HG02623 (cell line): ENCODE measurements around the gene SLC5A2.
"Not testable (repeated sequence)": the region's sequence is repeated elsewhere in the genome, so short reads cannot be mapped to it uniquely, and the experiment has no call there.

Source experiments
- ATAC-seq: cut with Tn5 transposase; IDR thresholded peaks from one replicate; pipeline ENCODE4 v1.9.1; 2021; ENCODE audit warnings: moderate library complexity; ENCODE audit not compliant: unreplicated experiment

SLC5A2 gene

DNA sequence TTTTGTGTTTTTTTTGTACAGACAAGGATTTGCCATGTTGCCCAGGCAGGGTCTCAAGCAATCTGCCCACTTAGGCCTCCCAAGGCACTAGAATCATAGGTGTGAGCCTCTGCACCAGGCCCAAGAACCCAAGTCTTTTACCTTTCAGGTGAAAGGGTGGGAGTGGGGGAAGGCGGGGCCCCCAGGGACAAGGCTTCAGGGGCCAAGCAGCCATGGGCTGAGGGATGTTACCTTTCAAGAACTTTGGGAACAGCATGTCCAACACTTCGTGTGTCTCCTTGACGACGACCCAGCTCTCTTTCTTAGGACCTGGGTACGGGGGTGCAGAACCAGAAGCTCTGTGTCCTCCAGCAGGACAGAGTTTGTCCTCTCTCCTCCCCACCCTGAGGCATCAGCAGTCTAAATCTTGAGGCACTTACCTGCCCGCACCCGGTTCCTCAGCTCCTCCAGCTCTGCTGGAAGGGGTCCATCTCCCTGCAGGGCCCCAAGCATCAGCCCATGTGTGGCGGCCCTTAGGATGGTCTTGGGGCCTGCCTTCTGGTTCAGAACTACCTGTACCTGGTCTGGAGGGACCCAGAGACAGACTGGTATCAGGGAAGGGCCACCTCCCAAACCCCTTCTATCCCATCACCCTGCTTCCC lies 9.0 kb downstream of the SLC5A2 start:
- ATAC-seq, result no peak

DNA sequence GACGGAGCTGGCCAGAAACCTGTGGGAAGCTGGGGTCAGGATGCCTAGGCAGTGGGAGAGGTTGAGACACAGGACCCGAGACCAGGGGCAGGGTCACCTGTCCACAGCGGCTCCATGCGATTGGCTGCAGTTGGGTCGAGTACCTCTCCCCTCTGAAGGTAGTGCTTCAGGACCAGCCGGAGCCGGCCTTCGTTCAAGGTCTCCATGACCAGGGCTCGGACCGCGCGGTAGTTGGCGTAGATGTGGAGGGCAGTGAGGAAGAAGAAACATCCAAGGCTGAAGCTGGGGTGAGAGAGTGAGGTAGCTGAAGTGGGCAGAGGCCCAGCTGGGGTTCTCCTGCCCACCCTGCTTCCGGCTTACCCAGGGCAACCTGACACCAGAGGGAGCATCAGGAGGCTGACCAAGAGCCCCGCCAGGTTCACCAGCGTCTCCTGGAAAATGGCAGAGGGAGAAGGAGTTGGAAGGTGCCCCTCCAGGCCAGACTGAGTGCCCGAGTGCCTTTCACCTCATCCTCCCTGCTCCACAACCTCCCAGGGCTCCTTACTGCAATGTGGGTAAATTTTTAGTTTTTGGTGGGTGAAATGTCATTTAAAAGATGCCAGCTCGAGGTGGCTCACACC lies 10.7 kb downstream of the SLC5A2 start:
- ATAC-seq, result no peak

DNA sequence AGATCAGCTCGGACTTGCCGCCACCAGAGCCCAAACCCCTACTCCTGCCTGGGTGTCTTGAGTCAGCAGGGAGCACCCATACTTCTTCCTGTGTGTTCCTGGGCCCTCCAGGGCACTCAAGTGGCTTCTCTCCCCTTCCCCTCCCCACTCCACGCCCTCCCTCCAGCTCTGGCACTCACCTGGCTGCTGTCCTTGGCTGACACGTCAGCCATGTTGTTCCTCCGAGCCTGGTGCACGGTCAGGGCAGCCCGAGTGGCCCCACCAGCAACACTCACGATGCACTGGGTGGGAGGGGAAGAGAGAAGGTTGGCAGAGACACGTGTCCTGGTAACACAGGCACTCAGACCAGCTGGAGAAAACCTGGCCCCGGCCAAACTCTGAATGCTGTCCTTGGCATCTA lies 13.7 kb downstream of the SLC5A2 start:
- ATAC-seq, result no peak

DNA sequence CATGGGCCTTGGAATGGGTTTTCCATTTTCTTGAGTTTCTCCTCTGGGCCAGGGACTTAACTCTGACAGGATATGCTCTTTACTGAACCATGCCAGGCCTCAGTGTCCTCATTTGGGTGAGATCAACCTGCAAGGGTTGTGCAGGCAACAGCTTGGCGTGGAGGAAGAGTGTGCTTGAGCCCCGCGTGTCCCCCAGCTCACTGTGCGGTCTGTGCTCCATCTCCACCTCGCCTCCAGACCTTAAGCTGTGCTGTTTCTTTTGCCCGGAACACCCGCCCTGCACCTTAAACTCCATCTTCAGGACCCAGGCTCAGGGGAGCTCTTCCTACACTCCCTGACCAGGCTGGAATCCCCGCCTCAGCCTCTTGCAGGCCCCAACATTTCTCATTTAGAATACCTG lies 15.6 kb downstream of the SLC5A2 start:
- ATAC-seq, result no peak

DNA sequence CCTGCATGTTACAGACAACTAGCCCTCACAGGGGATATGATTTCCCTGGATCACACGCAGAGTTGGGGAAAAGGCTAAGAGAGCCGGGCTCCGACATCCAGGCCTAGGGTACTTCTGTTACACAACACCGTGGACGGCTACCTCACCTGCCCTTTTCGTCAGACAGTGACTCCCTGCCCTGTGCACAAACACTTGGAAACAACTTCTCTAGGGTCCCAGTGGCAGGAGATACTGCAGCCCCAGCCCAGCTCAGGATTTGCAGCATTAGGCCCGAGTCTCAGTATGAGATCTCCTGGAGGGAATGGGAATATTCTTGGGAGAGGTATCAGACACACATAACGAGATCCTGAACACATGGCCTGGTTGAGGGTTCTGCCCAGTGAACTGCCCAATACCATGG lies 17.0 kb downstream of the SLC5A2 start:
- no peak for ATAC-seq

DNA sequence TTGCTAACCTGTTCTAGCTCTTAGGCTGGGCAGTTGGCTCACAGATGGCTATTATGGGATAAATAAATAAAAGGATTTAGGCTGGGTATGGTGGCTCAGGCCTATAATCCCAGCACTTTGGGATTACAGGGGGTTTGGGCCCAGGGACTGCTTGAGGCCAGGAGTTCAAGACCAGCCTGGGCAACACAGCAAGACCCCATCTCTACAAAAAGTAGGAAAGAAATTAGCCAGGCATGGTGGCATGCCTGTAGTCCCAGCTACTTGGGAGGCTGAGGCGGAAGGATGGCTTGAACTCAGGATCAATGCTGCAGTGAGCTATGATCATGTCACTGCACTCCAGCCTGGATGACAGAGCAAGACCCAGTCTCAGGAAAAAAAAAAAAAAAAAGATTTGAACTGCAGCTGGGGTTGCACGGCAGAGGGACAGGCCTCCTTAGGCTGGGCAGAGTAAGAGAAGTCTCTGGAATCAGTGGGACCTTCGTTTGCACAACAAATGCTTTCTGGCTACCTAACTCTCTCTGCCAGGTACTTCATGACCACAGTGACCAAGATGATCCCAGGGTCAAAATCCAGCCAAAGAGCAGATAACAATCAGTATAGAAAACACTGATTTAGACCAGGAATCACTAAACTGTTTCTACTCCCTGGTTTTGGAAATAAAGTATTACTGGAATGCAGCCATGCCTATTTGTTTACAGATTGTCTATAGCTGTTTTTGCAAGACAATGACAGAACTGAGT lies 18.5 kb downstream of the SLC5A2 start:
- no peak for ATAC-seq

DNA sequence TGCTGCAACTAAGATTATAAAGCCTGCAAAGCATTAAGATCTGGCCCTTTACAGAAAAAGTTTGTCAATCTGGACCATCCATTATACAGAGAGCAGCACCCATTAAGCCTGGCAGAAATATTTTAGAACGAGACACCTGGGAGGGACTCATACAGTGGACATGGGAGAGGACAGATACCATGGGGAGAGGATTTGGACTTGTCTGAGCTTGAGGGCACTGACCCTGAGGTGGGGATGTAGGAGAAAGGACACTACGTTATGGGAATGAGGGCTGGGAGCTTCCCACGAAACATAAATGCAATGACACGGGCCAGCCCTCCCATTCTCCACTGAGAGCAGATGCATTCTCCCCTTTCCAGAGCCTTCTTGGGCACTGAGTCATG lies 19.0 kb downstream of the SLC5A2 start:
- no peak for ATAC-seq

DNA sequence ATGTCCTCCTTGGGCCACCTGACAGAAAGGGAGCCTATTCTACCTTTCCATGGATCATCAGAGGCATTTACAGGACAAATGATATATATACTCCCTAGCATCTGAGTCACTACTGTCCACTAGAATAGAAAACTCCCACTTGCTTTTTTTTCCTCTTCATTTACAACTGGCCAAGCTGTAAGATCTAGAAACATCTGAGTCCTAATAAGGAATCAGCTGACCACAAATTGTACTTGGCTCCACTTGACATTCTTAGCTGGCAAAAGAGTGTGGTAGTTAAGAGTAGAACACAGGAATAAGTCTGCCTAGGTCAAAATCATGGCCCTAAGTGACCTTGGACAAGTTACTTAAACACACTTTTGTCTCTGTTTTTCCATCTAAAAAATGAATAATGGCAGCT lies 20.1 kb downstream of the SLC5A2 start:
- ATAC-seq, result no peak

DNA sequence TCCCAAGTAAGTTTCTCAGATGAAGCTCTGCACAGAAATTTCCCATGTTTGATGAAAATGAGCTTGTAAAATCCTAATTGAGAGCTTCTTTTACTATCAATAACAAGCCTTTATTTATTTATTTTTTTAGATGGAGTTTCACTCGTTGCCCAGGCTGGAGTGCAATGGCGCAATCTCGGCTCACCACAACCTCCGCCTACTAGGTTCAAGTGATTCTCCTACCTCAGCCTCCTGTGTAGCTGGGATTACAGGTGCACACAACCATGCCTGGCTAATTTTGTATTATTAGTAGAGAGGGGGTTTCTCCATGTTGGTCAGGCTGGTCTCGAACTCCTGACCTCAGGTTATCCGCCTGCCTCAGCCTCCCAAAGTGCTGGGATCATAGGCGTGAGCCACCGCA lies 20.6 kb downstream of the SLC5A2 start:
- ATAC-seq, result not testable (repeated sequence)

DNA sequence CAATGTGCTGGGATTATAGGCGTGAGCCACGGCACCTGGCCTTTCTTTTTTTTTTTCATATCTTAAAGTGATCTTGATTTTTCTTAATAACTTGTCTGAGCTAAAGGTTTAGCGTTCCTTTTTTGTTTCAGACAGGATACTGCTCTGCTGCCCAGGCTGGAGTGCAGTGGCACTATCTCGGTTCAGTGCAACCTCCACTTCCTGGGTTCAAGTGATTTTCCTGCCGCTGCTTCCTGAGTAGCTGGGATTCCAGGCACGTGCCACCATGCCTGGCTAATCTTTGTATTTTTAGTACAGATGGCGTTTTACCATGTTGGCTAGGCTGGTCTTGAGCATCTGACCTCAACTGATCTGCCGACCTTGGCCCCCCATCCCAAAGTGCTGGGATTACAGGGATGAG lies 21.2 kb downstream of the SLC5A2 start:
- no peak for ATAC-seq

DNA sequence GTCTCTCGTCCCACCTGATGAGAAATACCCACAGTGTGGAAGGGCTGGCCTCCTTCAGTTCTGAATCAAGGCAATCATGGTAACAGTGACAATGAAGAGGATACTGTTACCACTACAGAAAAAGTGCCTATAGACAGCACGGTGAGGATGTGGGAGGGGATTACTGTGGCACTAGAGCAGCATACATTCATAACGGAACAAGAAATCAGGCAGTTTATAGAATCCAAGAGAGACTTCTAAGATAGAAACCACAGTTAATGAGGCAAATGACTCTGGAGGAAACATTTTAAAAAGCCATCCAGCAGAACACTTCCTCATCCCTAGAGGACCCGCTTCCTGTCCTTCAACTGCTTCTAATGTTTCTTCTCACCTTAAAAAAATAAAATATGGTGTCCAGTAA lies 22.6 kb downstream of the SLC5A2 start:
- ATAC-seq, result peak; percentile 43

DNA sequence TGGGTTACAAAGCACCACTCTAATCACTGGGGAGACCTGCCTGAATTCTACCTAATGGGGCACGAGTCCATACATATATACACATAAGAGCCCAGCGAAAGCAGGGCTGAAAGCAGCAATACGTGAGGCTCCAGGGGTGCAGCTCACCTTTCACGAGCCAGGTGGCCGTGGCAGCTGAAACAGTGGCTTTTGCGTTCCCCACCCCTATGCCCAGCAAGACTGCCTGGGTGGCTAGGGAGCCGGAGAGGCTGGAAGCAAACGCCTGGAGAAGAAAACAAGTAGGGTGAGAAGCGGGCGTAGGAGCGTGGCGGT lies 24.6 kb downstream of the SLC5A2 start:
- peak; percentile 3 for ATAC-seq

DNA sequence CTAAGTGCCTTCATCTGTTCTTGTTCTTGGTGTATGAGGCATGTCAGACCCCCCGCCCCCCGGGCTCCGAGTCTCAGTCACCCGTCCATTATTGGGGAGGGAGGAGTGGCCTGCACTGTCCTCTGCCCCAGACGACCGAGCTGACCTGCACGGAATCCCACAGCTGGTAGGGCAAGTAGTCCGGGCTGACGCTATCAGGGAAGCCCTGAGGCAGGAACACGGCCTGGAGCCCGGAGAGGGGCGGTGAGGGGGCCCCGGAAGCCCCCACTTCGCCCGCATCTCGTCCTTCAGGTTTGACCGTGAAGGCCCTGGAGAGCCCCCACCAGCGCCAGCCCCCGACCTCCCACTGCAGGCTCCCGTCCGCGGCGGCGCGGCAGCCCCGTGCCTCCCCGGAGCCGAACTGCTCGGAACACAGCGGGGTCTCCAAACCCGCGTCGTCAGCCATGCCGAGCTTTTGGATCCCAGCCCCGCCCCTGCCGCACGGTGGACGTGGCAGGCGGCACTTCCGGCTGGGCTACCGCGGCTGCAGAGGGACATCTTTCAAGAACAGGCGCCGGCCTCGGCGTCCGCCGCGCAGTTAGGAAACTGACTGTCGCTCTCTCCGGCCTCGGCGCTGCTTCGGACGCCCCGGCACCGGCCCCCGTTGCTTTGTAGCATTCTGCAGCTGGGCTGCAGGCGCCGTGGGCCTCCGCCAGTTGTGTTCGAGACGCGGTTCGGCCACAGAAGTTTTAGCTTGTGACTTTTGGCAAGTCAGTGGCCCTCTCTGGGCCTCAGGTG lies 25.2 kb downstream of the SLC5A2 start, which contains the start of gene RUSF1:
TSS of gene RUSF1 (minus strand) at position 463 of the 777 bp plus-strand sequence. CDS start at position 445, 18 bp downstream.
- ATAC-seq, result peak; percentile 77

DNA sequence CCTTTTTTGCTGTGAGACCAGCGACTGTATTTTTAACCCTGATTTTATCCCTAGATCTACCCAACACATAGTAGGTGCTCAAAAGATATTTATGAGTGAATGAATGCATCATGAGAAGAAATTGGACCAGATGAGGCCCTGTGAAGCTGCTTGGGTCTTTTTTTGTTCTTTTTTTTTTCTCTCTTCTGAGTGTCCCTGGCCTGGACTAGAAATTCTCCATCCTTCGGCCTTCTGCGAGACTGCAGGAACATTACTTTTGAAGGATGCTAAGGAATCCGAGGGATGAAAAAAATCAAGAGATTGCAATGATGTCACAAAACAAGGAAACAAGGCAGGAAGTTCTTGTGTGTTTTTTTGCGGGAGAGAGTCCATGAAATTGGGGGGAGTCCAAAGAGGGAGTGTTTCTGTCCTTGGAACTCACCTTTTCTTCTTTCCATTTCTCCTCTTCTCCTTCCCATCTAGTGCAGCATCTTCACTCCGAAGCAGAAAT lies 25.8 kb downstream of the SLC5A2 start:
- ATAC-seq, result no peak

DNA sequence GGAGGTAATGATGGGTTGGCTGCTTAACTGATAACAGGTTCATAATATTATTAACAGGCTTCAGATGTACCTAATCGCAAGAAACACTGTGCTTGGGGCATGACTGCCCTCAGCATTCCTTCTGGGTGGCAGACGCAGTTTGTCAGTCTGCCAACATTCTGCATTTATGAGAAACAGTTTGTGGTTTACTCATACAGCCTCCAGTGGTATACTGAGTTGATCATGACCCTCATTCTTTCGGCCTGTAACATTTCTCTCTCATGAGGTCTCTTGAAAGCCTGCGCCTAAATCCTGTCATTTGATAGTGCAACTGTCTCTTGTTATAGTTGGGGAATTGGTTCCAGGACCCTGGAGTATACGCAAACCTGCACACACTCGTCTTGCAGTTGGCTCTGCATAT lies 30.2 kb downstream of the SLC5A2 start:
- no peak for ATAC-seq

DNA sequence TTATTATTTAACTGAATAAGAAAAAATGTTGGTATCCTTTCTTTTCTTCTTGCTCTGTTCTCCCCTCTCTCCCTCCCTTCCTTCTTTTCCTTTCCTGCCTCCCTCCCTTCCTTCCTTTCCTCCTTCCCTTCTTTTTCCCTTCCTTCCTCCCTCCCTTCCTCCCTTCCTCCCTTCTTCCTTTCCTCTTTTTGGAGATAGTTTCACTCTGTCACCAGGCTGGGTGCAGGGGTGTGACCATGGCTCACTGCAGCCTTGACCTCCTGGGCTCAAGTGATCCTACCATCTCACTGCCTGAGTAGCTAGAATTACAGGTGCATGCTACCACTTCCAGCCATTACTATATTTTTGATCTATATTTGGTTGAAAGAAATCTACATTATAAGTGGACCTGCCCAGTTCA lies 31.0 kb downstream of the SLC5A2 start:
- ATAC-seq, result no peak

DNA sequence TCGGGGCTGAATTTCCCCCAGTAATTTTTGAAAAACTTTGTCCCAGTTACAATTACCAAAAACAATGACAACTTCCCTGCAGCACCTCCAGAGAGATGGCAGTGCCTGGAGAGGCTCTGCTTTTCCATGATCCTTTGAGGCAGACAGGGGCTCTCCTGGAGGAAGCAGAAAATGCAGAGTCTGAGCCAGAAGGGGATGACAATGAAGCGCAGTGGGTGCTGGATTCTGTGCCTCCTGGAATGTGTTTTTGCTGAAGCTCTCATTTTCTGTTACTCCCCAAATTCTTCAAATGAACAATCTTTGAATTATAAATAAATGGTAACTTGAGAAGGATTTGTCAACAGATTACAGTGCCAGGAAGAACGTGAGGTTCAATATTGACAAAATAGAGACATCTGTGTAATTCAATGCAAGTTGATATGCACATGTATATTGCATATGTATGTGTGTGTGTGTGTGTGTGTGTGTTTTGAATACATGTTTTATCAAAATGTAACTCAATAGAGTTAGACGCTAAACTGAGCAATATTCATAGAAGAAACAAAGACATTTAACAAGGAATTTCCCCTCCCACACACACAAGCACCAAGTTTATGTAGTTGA lies 35.0 kb downstream of the SLC5A2 start:
- ATAC-seq, result no peak

DNA sequence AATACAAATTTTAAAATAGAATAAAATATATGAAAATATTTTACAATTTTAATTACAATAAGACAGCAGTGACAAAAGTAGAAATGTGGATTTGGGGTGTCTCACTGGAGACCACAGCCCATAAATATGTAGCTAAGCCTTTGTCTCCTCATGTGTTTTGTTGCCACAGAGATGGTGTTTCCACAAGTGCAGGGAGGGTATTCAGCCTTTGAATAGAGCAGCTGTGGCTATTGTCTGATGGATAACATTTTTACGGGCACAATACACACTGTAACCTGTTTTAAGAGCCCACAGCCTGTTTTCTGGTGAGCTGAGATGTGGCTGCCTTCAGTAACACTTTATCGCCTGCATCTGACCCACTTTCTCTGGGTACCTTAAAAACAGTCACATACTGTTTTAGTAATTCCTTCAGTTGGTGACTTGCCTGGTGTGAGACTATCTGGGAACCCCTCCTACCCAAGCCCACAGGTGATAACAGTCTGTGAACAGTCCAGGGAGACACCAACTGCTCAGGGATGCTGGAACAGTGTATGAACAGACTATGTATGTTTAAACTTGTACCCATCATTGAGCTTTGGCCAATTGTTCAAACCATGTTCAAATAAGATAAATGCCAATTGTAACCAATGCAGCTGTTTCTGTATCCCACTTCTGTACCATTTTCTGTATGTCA lies 37.0 kb downstream of the SLC5A2 start:
- ATAC-seq, result no peak

DNA sequence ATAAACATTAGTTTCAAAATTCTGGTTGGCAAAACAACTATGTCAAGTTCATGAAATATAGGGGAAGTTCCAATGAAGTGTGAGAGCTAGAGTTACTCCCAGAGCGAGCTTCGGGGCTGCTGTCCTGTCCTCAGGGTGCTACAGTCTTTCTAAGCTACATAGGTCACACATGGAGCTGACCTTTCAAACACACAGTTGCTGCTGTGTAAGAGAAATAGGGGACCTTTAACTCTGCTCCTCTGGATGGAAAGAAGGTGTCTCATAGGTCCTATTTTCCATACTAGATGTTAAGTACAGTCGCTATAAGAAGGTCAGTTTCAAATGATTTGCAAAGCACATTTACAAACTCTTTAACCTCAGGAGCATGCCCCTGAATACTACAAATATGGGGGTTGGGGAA lies 38.4 kb downstream of the SLC5A2 start:
- ATAC-seq, result no peak

DNA sequence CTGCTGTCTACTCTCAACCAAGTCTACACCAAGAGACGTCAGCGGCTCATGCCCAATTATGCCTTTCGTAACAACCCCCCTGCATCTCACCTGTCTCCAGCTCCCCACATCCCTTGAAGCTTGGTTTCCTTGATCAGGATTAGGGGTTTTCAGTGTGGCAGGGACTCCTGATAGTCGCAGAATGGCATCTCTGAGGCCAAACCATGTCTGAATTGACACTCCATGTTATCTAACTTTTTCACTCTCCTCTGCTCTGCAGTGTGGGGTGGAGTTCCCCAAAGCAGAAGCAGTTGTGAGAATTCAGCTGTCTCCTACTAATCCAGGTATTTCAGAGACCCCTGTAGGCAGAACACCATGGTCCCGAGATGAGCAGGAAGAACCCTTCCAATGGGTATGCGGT lies 39.1 kb downstream of the SLC5A2 start:
- ATAC-seq, result no peak

DNA sequence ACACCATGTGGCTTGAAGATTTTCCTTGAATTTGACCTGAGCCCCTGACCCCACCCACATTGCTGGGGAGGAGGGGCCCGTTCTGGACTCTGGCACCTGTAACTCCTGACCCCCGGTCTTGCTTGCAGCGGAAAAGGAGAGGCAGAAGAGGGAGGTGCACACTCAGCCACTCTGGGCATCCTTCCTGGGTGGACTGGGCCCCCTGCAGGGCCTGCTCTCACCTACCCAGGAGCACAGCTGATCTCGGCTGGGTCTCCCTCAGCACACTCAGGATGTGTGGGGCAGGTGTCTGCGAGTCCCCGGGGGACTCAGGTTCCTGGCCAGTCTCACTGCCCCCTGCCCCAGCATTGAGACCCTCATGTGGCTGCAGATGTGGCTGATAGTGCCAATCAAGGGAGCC lies 40.8 kb downstream of the SLC5A2 start:
- ATAC-seq, result not testable (repeated sequence)
